K562 (cell line): ENCODE measurements around the gene MICU1. TPM values are rescaled to one million over a fixed set of nuclear protein-coding genes. Genes with fewer than 3 reads are reported as not detected.

Experiments
- ATAC-seq: fragments of 200-7000 bp; cut with Tn5 transposase; 3 replicates; pipeline ENCODE4 v1.9.1; 2020; ENCODE audit warnings: moderate library complexity
- BruUV-seq: library from RNA; stranded (reverse); fragments of 400-500 nt; replicated peaks from 2 replicates; lab custom pipeline; 2021; lab: Mats Ljungman, UMichigan
- CTCF ChIA-PET: fragments of 300-600 bp; formaldehyde crosslinking; extraction: SDS; loops from one replicate; lab custom pipeline; 2021; ENCODE audit warnings: low intra/inter-chr PET ratio; lab: Yijun Ruan, JAX
- POLR2A ChIA-PET: fragments of 300-600, 350-650 bp; sonication (Branson Sonifier 250); formaldehyde crosslinking; extraction: SDS; loops from one replicate; lab custom pipeline; 2021; ENCODE audit warnings: antibody characterized with exemption, inconsistent platforms; lab: Yijun Ruan, JAX
- DNase-seq, 4 experiments: peaks; one replicate each; pipeline versions ENCODE4 v3.0.0 to v3.0.0-alpha.2; 2011 to 2018; ENCODE audit warnings: low spot score in 3 of 4, mixed read lengths in 3 of 4; ENCODE audit errors: extremely low read depth in 1 of 4
- FAIRE-seq: peaks from 2 replicates; lab custom pipeline; 2011; peaks lifted over from hg19 to GRCh38; lab: Jason Lieb, UNC
- H2AFZ ChIP-seq: 2 replicates; pipeline ENCODE4 v1.6.0; 2011; ENCODE audit warnings: low read depth, low read length, control low read depth, inconsistent platforms
- H3K27ac ChIP-seq: fragments of 200-600 bp; 3 replicates; pipeline ENCODE4 v1.8.0; 2011; ENCODE audit warnings: low read depth, mild to moderate bottlenecking, control low read depth, inconsistent platforms, low read length, moderate library complexity, mixed read lengths; ENCODE audit errors: extremely low read depth
- H3K27me3 ChIP-seq, 2 experiments: fragments of 300-600 bp in 1 of 2; 2 replicates in 1 of 2; 3 replicates in 1 of 2; pipeline versions ENCODE4 v1.6.0 to v1.8.0; 2011; ENCODE audit warnings: inconsistent platforms in 2 of 2, low read length in 2 of 2, mild to moderate bottlenecking in 1 of 2, mixed read lengths in 1 of 2, moderate library complexity in 1 of 2; ENCODE audit not compliant: control insufficient read depth in 2 of 2, insufficient read depth in 2 of 2
- H3K36me3 ChIP-seq: fragments of 300-600 bp; 3 replicates; pipeline ENCODE4 v1.8.0; 2011; ENCODE audit warnings: mild to moderate bottlenecking, low read length, inconsistent platforms; ENCODE audit not compliant: control insufficient read depth, insufficient read depth
- H3K4me1 ChIP-seq, 2 experiments: fragments of 200-600 bp in 1 of 2; replicated peaks in 1 of 2; 2 replicates in 1 of 2; 3 replicates in 1 of 2; pipeline versions ENCODE4 v1.5.1 to v1.8.0; 2011; ENCODE audit warnings: inconsistent platforms in 2 of 2, low read length in 2 of 2, mild to moderate bottlenecking in 1 of 2, mixed read lengths in 1 of 2, moderate library complexity in 1 of 2; ENCODE audit not compliant: control insufficient read depth in 2 of 2, insufficient read depth in 2 of 2
- H3K4me2 ChIP-seq: 2 replicates; pipeline ENCODE4 v1.6.1; 2011; ENCODE audit warnings: low read length, control low read depth, inconsistent platforms, mixed read lengths; ENCODE audit not compliant: insufficient read depth
- H3K4me3 ChIP-seq: fragments of 200-600 bp; sonication (generic), shearing (Covaris generic); 2 replicates; pipeline ENCODE4 v1.5.1; 2016; ENCODE audit warnings: control low read depth, inconsistent platforms
- H3K79me2 ChIP-seq: fragments of 200-600 bp; 3 replicates; pipeline ENCODE4 v1.8.0; 2011; ENCODE audit warnings: low read length, inconsistent platforms; ENCODE audit not compliant: control insufficient read depth, insufficient read depth
- H3K9ac ChIP-seq, 2 experiments: 2 replicates each; pipeline versions ENCODE4 v1.6.0 to v1.6.1; 2011; ENCODE audit warnings: low read depth in 2 of 2, low read length in 2 of 2, control low read depth in 1 of 2, inconsistent platforms in 1 of 2, mild to moderate bottlenecking in 1 of 2, mixed read lengths in 1 of 2; ENCODE audit not compliant: insufficient read depth in 1 of 2
- H3K9me1 ChIP-seq: one replicate; pipeline ENCODE4 v1.6.0; 2011; ENCODE audit warnings: inconsistent platforms, mild to moderate bottlenecking, low read length, moderate library complexity; ENCODE audit not compliant: control insufficient read depth, insufficient read depth
- H3K9me3 ChIP-seq: replicated peaks from 2 replicates; pipeline ENCODE4 v1.5.1; 2011; ENCODE audit warnings: low read depth, low read length, inconsistent platforms; ENCODE audit not compliant: control insufficient read depth, insufficient read depth
- H4K20me1 ChIP-seq: replicated peaks from 2 replicates; pipeline ENCODE4 v1.6.1; 2011; ENCODE audit warnings: low read length, inconsistent platforms, mixed read lengths; ENCODE audit not compliant: control insufficient read depth, insufficient read depth
- ATF4 ChIP-seq: fragments of 450-650 bp; formaldehyde crosslinking; IDR thresholded peaks from 2 replicates; pipeline ENCODE4 v1.4.0; 2022; ENCODE audit warnings: mild to moderate bottlenecking, moderate library complexity
- CHAMP1 ChIP-seq: fragments of 450-650 bp; IDR thresholded peaks from 2 replicates; pipeline ENCODE4 v1.6.1; 2016; ENCODE audit warnings: mild to moderate bottlenecking
- CREB3L1 ChIP-seq: fragments of 450-650 bp; IDR thresholded peaks from 2 replicates; pipeline ENCODE4 v1.6.1; 2014; ENCODE audit warnings: low read depth, mild to moderate bottlenecking, moderate library complexity, borderline replicate concordance
- FOXP4 ChIP-seq: sonication (generic); formaldehyde crosslinking; IDR thresholded peaks from 2 replicates; pipeline ENCODE4 v1.8.0; 2022; ENCODE audit warnings: mild to moderate bottlenecking, missing genetic modification reagents, borderline replicate concordance
- MNT ChIP-seq, 2 experiments: fragments of 450-650 bp; conservative IDR thresholded peaks; 2 replicates each; pipeline ENCODE4 v1.6.1; 2017; ENCODE audit warnings: mild to moderate bottlenecking in 2 of 2, moderate library complexity in 2 of 2
- RAD21 ChIP-seq, 2 experiments: fragments of 250-450 bp in 1 of 2; fragments of 450-650 bp in 1 of 2; sonication (Bioruptor Pico) in 1 of 2; formaldehyde crosslinking in 1 of 2; IDR thresholded peaks in 1 of 2; conservative IDR thresholded peaks in 1 of 2; 2 replicates each; pipeline versions ENCODE4 v1.4.0 to v1.8.0; 2020 to 2022; ENCODE audit warnings: mild to moderate bottlenecking in 2 of 2, moderate library complexity in 1 of 2
- ZNF121 ChIP-seq: sonication (generic); formaldehyde crosslinking; conservative IDR thresholded peaks from 2 replicates; pipeline ENCODE4 v1.8.0; 2022; ENCODE audit warnings: missing genetic modification reagents
- ZNF143 ChIP-seq: sonication (generic); formaldehyde crosslinking; IDR thresholded peaks from 2 replicates; pipeline ENCODE4 v1.9.0; 2022; ENCODE audit warnings: mild to moderate bottlenecking, missing genetic modification reagents
- ZNF354B ChIP-seq: fragments of 250-450 bp; sonication (Bioruptor Pico); IDR thresholded peaks from 2 replicates; pipeline ENCODE4 v1.4.0; 2020
- ZNF717 ChIP-seq: fragments of 250-450 bp; sonication (Bioruptor Pico); IDR thresholded peaks from 2 replicates; pipeline ENCODE4 v1.5.0; 2021
- WGBS: fragments of 100-300 bp; shearing (Covaris generic); methylation state at CpG from one replicate; pipeline ENCODE4 v1.1.6; 2016; ENCODE audit warnings: low coverage, mixed read lengths; ENCODE audit not compliant: insufficient coverage; ENCODE audit errors: missing lambda C conversion rate; 5-methylcytosine and 5-hydroxymethylcytosine counted together
- in situ Hi-C: fragments of 300-500 bp; cut with MboI; formaldehyde crosslinking; loops from 4 replicates; pipeline ENCODE4 v1.15.0; 2018; ENCODE audit warnings: inconsistent platforms, mixed read lengths
- intact Hi-C: fragments of 100-400 bp; cut with micrococcal nuclease; formaldehyde crosslinking; loops from 2 replicates; pipeline ENCODE4 v1.14.2; 2022
- polyA plus RNA-seq, 8 experiments: library from polyadenylated mRNA; depleted of rRNA in 4 of 8; stranded (reverse) in 5 of 8; unstranded in 3 of 8; fragments of >200 nt; fragmentation: Nextera tagmentation in 2 of 8; fragmentation: Illumina TruSeq in 1 of 8; extraction: Ambion mirVana in 2 of 8; extraction: Trizol in 1 of 8; gene quantifications; 2 replicates each; pipeline versions ENCODE4 v1.2.1 to v1.2.3, GENCODE V29; 2011 to 2014; ENCODE audit warnings: inconsistent platforms in 1 of 8, missing spikeins in 1 of 8
- total RNA-seq, 7 experiments: library from RNA; depleted of rRNA in 6 of 7; stranded (reverse); fragments of >200 nt in 6 of 7; fragmentation: Illumina TruSeq in 2 of 7; extraction: Trizol in 2 of 7; gene quantifications; 2 replicates each; pipeline versions ENCODE4 v1.2.1 to v1.2.3, GENCODE V29; 2011 to 2021; ENCODE audit warnings: low replicate concordance in 1 of 7

MICU1 gene
- total and polyA plus RNA-seq, 9 of the 15 experiments (the other 6 are each of a cell fraction or from before 2014, with no cell fraction given) = 29.3 to 76.8 (median 48.4) TPM

- TF ChIP-seq RAD21 (CRISPR knock-in tag; conservative IDR thresholded peaks at IDR 0.05 in 1 of 2, IDR thresholded peaks at IDR 0.05 in 1 of 2) (no peak), ZNF354B (CRISPR knock-in tag) (no peak), CREB3L1 (no peak)
- TF ChIP-seq, all 486 proteins: peak for 0
Measured at GRCh38 chr10:72587568-72587967, 38.3 kb downstream of the MICU1 start (continued).

GRCh38 chr10:72574636-72575035 is 51.2 kb downstream of the MICU1 start:
- no peak for ATAC-seq
- H3K27ac ChIP-seq = no peak overlapping the region
- intact Hi-C loops = no loop called here
- no peak overlapping the region for H3K4me3 ChIP-seq
- H3K9ac ChIP-seq = no peak overlapping the region
- ChIA-PET POLR2A (interaction anchor here (1.0 kb wide), 1 partner anchor 10 kb away, joined by 3 read pairs; no protein-coding TSS in a partner anchor), CTCF (no interaction called here)
- H4K20me1 ChIP-seq = no peaks in the 10 kb centered on the region
- DNase-seq = no peak
- in situ Hi-C loops = no loop called here
- H3K27me3 ChIP-seq = no peaks in the 10 kb centered on the region
- no peaks in the 10 kb centered on the region for H3K36me3 ChIP-seq
- H3K79me2 ChIP-seq = peaks cover 12% of the 10 kb centered on the region; the same call in 1 of the 3 replicates
- H3K4me1 ChIP-seq = no peaks in the 10 kb centered on the region
- no peak overlapping the region for H2AFZ ChIP-seq
- no TSS peak for BruUV-seq
- no peak for FAIRE-seq
- no peak overlapping the region for H3K4me2 ChIP-seq
- no peaks in the 10 kb centered on the region for H3K9me1 ChIP-seq
- 57% methylated on average over 4 of the region's 4 CpGs for WGBS
- no peaks in the 10 kb centered on the region for H3K9me3 ChIP-seq
- TF ChIP-seq CHAMP1 (no peak), FOXP4 (CRISPR knock-in tag) (no peak), ZNF717 (CRISPR knock-in tag) (no peak), ZNF143 (no peak), ZNF121 (CRISPR knock-in tag) (no peak), ATF4 (CRISPR knock-in tag) (no peak), MNT (conservative IDR thresholded peaks at IDR 0.05) (no peak)
